ENCODE results near the gene TAS2R38.

Gene TAS2R38

GRCh38 chr7:141944811-141945210, 28.8 kb downstream of the TAS2R38 start:
- H3K27ac ChIP-seq, result no peak overlapping the region
- TF ChIP-seq ZFX (IDR thresholded peaks at IDR 0.05; ENCODE audit: borderline replicate concordance) (no peak), CTCF (IDR thresholded peaks at IDR 0.05) (no peak)

- no peak for TF ChIP-seq ZFX (IDR thresholded peaks at IDR 0.05; ENCODE audit: borderline replicate concordance)
- TF ChIP-seq CTCF (IDR thresholded peaks at IDR 0.05), result no peak
- H3K27ac ChIP-seq, result no peak overlapping the region
Measured at GRCh38 chr7:141943846-141944245, 29.7 kb downstream of the TAS2R38 start.

DNA sequence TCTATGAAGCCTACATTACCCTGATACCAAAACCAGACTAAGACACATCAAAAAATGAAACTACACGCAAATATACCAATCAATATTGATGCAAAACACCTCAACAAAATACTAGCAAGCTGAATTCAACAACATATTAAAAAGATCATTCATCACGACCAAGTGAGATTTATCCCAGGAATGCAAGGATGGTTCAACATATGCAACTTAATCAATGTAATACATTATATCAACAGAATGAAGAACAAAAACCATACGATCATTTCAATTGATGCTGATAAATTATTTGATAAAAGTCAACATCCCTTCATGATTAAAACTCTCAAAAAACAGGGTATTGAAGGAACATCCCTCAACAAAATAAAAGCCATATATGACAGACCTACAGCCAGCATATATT, 32.5 kb downstream of the TAS2R38 start:
- no peak for TF ChIP-seq ZFX (IDR thresholded peaks at IDR 0.05; ENCODE audit: borderline replicate concordance)
- TF ChIP-seq CTCF (IDR thresholded peaks at IDR 0.05), result no peak
- no peak overlapping the region for H3K27ac ChIP-seq

DNA sequence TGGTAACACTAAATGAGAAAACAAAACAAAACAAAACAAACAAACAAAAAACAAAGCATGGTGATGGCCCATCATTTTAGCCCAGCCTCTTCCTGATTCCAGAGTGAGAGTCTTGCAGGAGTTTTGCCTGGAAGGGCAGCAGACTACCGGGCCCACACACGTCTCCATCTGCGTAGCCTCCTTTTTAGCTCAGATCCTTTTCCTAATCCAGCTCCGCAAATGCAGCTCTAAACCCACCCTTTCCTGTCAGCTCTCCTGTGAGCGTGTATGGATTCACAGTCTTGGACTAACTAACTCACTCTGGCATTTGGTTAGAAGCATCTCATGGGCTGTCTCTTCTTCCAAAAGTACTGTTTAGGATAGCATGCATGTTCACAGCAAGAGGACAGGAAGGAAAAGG, 43.4 kb downstream of the TAS2R38 start:
- no peak for TF ChIP-seq ZFX (IDR thresholded peaks at IDR 0.05; ENCODE audit: borderline replicate concordance)
- TF ChIP-seq CTCF (IDR thresholded peaks at IDR 0.05), result no peak
- H3K27ac ChIP-seq, result no peak overlapping the region

DNA sequence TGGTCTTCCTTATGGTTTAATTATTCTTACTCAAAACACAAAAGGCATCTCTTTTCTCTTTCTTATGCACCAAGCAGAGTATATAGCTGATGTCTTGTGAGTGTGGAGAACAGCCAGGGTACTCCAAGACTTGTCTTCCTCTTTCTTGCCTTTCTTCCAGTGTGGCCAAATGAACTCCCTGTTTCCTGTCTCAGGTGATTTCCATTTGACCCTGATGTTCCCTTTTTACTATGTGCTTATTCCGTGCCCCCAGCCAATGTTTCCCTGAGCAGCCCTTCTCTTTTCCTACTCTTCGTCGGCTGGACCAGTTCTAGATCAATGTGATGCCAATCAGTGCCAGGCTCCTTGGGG, 44.8 kb downstream of the TAS2R38 start:
- no peak for TF ChIP-seq CTCF (IDR thresholded peaks at IDR 0.05)
- TF ChIP-seq ZFX (IDR thresholded peaks at IDR 0.05; ENCODE audit: borderline replicate concordance), result no peak
- no peak overlapping the region for H3K27ac ChIP-seq

GRCh38 chr7:141928146-141928844, 45.3 kb downstream of the TAS2R38 start:
- TF ChIP-seq CTCF (IDR thresholded peaks at IDR 0.05) (no peak), ZFX (IDR thresholded peaks at IDR 0.05; ENCODE audit: borderline replicate concordance) (no peak)
- H3K27ac ChIP-seq, result no peak overlapping the region
